ENCODE data around the gene GRID2IP. TPM values are rescaled to one million over a fixed set of nuclear protein-coding genes. Genes with fewer than 3 reads are reported as not detected.
A peak's percentile ranks its signal among the peaks of the same experiment; 100 is the strongest.

Gene GRID2IP
- total RNA-seq, 1 donor from 2014 or later: 0.13 TPM

GRCh38 chr7:6529643-6530042, 21.6 kb downstream of the GRID2IP start:
- H3K4me3 Mint-ChIP-seq (ENCODE audit: unreplicated experiment): no peak overlapping the region
- peaks cover 50% of the 10 kb centered on the region for H3K27me3 Mint-ChIP-seq (ENCODE audit: unreplicated experiment)
- H3K36me3 Mint-ChIP-seq (ENCODE audit: unreplicated experiment): no peaks in the 10 kb centered on the region
- TF ChIP-seq, protein P1, sequence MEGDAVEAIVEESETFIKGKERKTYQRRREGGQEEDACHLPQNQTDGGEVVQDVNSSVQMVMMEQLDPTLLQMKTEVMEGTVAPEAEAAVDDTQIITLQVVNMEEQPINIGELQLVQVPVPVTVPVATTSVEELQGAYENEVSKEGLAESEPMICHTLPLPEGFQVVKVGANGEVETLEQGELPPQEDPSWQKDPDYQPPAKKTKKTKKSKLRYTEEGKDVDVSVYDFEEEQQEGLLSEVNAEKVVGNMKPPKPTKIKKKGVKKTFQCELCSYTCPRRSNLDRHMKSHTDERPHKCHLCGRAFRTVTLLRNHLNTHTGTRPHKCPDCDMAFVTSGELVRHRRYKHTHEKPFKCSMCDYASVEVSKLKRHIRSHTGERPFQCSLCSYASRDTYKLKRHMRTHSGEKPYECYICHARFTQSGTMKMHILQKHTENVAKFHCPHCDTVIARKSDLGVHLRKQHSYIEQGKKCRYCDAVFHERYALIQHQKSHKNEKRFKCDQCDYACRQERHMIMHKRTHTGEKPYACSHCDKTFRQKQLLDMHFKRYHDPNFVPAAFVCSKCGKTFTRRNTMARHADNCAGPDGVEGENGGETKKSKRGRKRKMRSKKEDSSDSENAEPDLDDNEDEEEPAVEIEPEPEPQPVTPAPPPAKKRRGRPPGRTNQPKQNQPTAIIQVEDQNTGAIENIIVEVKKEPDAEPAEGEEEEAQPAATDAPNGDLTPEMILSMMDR (IDR thresholded peaks at IDR 0.05): no peak
- no peaks in the 10 kb centered on the region for H3K9me3 Mint-ChIP-seq (ENCODE audit: unreplicated experiment)
- H3K4me1 Mint-ChIP-seq (ENCODE audit: unreplicated experiment): peaks cover 13% of the 10 kb centered on the region
- no peak for DNase-seq (ENCODE audit: extremely low spot score, unreplicated experiment)
- no peak overlapping the region for H3K27ac Mint-ChIP-seq (ENCODE audit: unreplicated experiment)

DNA sequence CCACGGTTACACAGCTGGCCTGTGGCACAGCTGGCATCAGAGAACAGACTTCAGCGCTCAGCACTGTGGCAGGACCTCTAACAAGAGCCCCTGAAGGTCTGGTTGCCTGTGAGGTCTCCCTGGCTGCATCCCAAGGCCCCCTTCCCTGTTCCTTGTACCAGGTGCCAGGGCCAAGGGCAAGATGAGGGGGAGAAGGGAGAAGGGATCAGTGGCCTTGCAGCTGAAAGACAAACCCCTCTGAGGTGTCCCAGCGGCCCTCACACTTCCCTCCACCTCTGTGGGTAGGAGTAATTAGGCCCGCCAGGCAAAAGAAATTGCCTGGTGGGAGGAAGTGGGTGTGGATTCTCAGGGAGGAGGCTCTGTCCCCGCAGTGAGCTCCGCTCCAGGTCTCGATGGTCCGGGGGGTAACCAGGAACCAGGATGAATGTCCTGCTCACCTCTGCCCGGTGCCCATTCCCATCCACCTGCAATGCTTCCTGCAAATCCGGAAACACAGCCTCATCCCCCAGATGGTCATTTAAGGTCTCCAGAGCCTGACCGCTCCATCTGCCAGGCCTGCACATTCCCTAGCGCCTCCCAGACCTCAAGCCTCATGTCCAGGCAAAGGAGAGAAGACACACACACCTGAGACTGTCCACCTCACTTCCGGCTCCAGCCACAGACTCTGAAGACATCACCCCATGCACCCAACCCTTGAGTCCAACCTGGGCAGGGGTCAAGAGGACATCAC, 22.7 kb downstream of the GRID2IP start:
- H3K4me1 Mint-ChIP-seq (ENCODE audit: unreplicated experiment): peaks cover 13% of the 10 kb centered on the region
- H3K9me3 Mint-ChIP-seq (ENCODE audit: unreplicated experiment): no peaks in the 10 kb centered on the region
- DNase-seq (ENCODE audit: extremely low spot score, unreplicated experiment): no peak
- TF ChIP-seq, protein P1 (IDR thresholded peaks at IDR 0.05): no peak
- H3K4me3 Mint-ChIP-seq (ENCODE audit: unreplicated experiment): no peak overlapping the region
- peaks cover 51% of the 10 kb centered on the region for H3K27me3 Mint-ChIP-seq (ENCODE audit: unreplicated experiment)
- H3K27ac Mint-ChIP-seq (ENCODE audit: unreplicated experiment): no peak overlapping the region
- H3K36me3 Mint-ChIP-seq (ENCODE audit: unreplicated experiment): no peaks in the 10 kb centered on the region

GRCh38 chr7:6526997-6527378, 24.3 kb downstream of the GRID2IP start:
- Mint-ChIP-seq H3K4me1 (ENCODE audit: unreplicated experiment) (peaks cover 13% of the 10 kb centered on the region), H3K27ac (ENCODE audit: unreplicated experiment) (no peak overlapping the region), H3K36me3 (ENCODE audit: unreplicated experiment) (no peaks in the 10 kb centered on the region), H3K4me3 (ENCODE audit: unreplicated experiment) (peak overlapping the region; percentile 40), H3K9me3 (ENCODE audit: unreplicated experiment) (no peaks in the 10 kb centered on the region), H3K27me3 (ENCODE audit: unreplicated experiment) (peaks cover 41% of the 10 kb centered on the region)
- TF ChIP-seq, protein P1 (IDR thresholded peaks at IDR 0.05): no peak
- DNase-seq (ENCODE audit: extremely low spot score, unreplicated experiment): no peak

DNA sequence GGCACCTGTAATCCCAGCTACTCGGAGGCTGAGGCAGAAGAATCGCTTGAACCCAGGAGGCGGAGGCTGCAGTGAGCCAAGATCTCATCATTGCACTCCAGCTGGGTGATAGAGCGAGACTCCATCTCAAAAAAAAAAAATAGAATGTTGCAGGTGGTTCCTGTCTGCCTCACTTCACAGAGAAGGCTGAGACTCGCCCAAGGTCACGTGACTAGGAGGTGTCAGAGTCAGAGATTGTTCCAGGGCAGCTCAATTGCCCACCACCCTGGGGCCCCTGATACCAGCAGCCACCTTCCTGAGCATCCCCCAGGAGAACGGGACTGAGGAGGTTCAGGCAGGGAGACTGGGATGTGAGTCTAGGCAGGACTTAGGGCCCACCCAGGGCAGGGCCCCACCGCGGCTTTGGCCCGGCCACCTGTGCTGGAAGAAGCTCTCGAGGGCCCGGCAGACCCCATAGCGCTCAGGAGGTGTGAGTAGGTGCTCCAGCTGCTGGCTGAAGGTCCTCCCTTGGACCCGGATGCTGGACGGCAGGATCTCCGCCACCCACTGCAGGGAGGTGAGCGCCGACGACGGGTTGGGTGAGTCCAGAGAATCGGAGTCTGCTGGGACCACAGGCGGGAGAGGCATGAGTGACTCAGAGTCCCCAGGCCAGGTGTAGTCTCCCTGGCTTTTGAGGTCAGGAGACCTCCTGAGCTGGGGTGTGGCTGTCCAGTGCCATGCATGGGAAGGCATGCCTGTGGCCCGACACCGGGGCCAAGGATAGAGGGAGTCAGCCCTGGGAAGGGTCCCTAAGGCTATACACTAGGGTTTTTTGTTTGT, 30.9 kb downstream of the GRID2IP start:
- TF ChIP-seq, protein P1 (IDR thresholded peaks at IDR 0.05): no peak
- no peaks in the 10 kb centered on the region for H3K36me3 Mint-ChIP-seq (ENCODE audit: unreplicated experiment)
- no peak overlapping the region for H3K27ac Mint-ChIP-seq (ENCODE audit: unreplicated experiment)
- no peak overlapping the region for H3K4me3 Mint-ChIP-seq (ENCODE audit: unreplicated experiment)
- peaks cover 4% of the 10 kb centered on the region for H3K27me3 Mint-ChIP-seq (ENCODE audit: unreplicated experiment)
- H3K9me3 Mint-ChIP-seq (ENCODE audit: unreplicated experiment): no peaks in the 10 kb centered on the region
- peaks cover 4% of the 10 kb centered on the region for H3K4me1 Mint-ChIP-seq (ENCODE audit: unreplicated experiment)
- no peak for DNase-seq (ENCODE audit: extremely low spot score, unreplicated experiment)

DNA sequence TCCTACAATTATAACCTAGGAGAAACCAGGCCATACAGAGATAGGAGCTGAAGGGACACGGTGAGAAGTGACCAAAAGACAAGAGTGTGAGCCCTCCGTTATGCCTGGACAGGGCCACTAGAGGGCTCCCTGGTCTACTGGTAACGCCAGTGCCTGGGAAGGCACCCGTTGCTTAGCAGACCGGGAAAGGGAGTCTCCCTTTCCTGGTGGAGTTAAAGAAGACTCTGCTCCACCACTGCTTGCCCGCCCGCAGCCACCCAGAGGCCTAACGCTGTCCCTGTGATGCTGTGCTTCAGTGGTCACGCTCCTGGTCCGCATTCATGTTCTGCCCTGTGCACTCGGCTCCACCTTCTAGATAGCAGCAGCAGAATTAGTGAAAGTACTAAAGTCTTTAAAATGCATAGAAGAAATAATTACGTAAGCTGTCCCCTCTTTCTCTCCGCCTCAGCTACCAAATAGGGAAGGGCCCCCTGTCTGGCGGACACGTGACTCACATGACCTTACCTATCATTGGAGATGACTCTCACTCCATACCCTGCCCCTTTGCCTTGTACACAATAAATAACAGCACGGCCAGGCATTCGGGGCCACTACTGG, 34.8 kb downstream of the GRID2IP start:
- Mint-ChIP-seq H3K27me3 (ENCODE audit: unreplicated experiment) (no peaks in the 10 kb centered on the region), H3K27ac (ENCODE audit: unreplicated experiment) (no peak overlapping the region), H3K9me3 (ENCODE audit: unreplicated experiment) (no peaks in the 10 kb centered on the region), H3K4me3 (ENCODE audit: unreplicated experiment) (no peak overlapping the region), H3K4me1 (ENCODE audit: unreplicated experiment) (peaks cover 4% of the 10 kb centered on the region), H3K36me3 (ENCODE audit: unreplicated experiment) (no peaks in the 10 kb centered on the region)
- TF ChIP-seq, protein P1 (IDR thresholded peaks at IDR 0.05): peak; percentile 84
- DNase-seq (ENCODE audit: extremely low spot score, unreplicated experiment): peak; percentile 94
